Raji (cell line): ENCODE data around the gene ENPP1.

ENCODE experiments used
- POLR2A ChIP-seq: IDR thresholded peaks from 2 replicates; pipeline ENCODE4 v1.6.1; 2011; ENCODE audit warnings: low read depth, low read length, control low read depth; ENCODE audit not compliant: insufficient read depth

The ENPP1 gene

GRCh38 chr6:131807644-131808459 lies at the start of gene ENPP1:
Gene ENPP1 (plus strand): TSS chr6:131808020. CDS start chr6:131808036, 16 bp downstream.
- peak; percentile 68 for TF ChIP-seq POLR2A

DNA sequence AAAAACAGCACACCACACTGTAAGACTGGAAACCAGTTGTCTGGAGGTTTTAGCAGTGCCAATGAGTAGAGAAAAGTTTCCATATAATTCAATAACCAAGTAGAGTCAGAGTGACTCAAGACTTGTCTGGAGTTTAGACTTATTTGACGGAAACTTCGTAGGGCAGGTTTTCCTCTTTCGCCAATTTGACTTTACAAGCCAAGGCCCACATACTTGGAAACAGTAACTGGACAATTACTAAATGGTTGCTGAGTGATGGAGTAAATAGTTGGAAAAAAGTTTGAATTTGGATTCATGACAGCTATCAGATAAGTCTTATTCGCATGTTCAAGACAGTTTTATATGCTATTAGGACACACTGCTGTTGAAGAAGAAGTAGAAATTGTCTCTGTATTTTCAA lies 48.9 kb upstream of the ENPP1 start:
- TF ChIP-seq POLR2A = no peak

GRCh38 chr6:131761060-131761761 lies 46.6 kb upstream of the ENPP1 start:
- no peak for TF ChIP-seq POLR2A

DNA sequence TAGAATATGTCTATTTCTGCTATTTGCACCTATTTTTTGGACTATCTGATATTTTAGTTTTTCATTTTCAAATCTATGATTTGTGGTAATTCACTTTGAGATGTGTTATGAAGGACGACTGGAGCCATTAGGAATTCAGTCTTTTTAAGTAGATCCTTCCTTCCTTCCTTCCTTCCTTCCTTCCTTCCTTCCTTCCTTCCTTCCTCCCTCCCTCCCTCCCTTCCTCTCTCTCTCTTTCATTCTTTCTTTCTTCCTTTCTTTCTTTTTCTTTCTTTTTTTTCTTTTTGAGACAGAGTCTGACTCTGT lies 46.1 kb upstream of the ENPP1 start:
- TF ChIP-seq POLR2A = no peak

DNA sequence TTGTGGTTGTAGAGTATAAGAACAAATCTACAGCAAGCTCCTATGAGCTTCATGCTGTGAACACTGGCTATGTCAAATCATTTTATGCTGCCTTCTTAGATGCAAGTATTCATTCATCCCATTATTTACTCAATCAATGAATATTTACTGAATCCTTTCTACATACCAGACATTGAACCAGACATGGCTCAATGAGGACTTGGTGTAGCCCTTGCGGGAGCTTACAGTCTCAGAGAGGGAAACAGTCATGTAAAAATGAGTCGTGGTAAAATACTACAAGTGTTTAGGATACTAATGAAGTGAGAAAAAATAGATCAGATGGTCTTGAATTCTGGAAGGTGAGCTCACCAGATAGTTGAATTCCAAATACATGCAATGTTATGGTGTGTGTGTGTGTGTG lies 44.8 kb upstream of the ENPP1 start:
- TF ChIP-seq POLR2A = no peak

DNA sequence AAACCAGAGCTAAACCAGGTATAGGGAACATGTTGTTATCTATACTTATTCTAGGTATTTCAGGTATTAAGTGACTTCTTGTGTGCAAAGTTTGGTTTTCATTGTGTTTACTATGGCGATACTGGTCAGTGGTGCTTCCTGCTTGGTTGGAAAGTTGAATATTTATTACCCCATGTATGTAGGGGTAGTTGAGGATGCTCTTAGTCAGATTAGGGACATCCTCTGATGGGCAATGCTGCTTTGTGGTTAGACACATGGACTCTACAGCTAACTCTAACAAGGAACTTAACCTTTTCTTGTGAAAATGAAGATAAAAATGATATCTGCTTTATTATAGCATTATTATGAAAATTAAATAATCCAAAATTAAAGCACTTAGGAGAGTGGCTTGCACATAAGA lies 44.1 kb upstream of the ENPP1 start:
- no peak for TF ChIP-seq POLR2A

GRCh38 chr6:131764350-131764749 lies 43.5 kb upstream of the ENPP1 start:
- TF ChIP-seq POLR2A = no peak

- TF ChIP-seq POLR2A = no peak
Measured at GRCh38 chr6:131765081-131765803, 42.6 kb upstream of the ENPP1 start.

DNA sequence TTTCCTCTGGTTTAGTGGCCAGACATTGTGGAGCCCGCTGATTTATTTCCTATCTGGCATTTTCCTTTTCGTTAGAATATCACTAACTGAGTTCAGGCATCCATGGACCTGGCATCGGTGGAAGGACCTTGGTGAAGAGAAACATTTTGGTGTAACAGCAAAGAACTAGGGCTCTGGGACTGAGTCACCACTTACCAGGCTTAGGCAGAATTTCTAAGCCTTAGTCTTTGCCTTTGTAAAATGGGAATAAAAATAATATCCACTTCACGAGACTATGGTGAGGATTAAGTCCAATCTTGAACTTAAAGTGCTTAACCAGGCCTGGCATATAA lies 42.0 kb upstream of the ENPP1 start:
- TF ChIP-seq POLR2A = no peak

- TF ChIP-seq POLR2A = no peak
Measured at GRCh38 chr6:131766631-131767030, 41.2 kb upstream of the ENPP1 start.

GRCh38 chr6:131768964-131769363 lies 38.9 kb upstream of the ENPP1 start:
- no peak for TF ChIP-seq POLR2A

DNA sequence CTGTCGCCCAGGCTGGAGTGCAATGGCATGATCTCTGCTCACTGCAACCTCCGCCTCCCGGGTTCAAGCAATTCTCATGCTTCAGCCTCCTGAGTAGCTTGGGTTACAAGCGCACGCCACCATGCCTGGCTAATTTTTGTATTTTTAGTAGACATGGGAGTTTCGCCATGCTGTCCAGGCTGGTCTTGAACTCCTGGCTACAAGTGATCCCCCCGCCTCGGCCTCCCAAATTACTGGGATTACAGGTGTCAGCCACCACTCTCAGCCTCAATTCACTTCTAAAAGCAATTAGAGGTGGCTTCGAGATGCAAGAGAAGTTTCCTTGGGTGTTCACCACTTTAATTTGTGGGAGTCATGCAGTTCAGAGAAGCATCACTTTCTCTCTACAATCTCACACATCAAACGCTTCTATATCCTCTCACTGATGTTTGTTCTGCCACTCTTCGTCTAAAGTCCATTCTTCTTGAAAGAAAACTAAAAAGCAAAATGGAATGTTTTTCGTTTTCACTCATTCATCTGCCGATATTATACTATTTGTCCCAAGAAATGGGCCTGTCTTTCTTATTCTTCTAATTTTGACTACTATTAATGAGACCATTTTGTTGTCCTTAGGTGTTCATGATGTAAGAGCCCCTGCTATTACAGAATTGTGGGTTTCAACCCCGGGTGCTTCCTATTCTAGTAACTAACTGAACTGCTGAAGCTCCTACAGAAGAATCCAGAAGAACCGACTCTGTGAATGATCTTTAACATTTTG lies 38.3 kb upstream of the ENPP1 start:
- no peak for TF ChIP-seq POLR2A

DNA sequence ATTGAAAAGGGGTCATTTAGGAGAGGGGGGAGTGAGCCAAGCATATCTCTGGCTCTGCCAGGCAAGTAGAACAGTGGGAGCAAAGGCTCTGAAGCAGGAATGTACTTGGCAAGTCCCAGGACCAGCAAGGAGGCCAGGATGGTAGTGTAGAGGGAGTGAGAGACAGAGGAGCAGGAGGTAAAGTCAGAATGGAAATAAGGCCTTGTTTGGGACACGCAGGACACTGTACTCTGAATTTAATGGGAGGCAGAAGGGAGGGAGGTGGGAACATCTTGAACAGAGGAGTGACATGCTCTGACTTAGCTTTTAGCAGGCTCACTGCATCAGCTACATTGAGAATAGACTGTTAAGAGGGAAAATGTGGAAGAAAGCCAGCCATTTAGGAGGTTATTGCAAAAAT lies 37.0 kb upstream of the ENPP1 start:
- no peak for TF ChIP-seq POLR2A

- TF ChIP-seq POLR2A = no peak
Measured at GRCh38 chr6:131773284-131773950, 34.4 kb upstream of the ENPP1 start.

GRCh38 chr6:131775886-131776285 lies 31.9 kb upstream of the ENPP1 start:
- no peak for TF ChIP-seq POLR2A
